T-helper 22 cell (primary cell): ENCODE results near the gene NOTCH1.

Experiments used
- DNase-seq: peaks from one replicate; pipeline ENCODE4 v3.0.0-alpha.2; 2020; ENCODE audit warnings: low read depth

NOTCH1 gene

DNA sequence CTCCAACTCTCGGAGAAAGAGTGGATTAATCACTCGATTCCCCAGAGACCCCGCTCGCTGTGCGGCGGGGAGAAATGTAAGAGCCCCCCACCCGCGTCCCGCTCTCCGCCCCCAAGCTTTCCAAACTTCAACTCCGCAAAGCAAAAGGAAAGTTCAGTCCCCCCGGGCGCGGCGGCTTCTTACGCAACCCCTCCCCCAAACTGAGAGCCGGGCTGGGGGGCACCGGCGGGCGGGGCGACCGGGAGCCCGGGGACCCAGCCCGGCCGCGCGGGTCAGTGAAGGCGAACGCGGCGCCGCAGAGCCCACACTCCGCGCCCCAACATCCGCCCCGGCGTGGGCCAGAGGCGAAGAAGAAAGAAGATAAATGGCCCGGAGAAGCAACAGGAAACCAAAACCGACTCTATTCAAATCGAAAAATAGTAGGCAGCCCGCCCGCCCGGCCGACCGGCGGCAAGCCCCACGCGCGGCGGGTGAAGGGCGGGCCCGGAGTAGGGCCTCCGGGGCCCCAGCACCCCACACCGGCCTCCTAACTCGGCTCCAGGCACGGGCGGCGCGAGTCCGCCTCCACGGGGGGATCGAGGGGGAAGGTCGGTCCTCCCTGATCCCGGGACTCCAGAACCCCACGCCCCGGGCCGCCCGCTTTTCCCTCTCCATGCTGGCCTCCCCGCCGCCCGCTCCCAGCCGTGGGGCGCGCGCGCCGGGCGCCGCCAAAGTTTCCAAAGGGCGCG, 720 bp downstream of the NOTCH1 start:
- DNase-seq = peak; percentile 34

DNA sequence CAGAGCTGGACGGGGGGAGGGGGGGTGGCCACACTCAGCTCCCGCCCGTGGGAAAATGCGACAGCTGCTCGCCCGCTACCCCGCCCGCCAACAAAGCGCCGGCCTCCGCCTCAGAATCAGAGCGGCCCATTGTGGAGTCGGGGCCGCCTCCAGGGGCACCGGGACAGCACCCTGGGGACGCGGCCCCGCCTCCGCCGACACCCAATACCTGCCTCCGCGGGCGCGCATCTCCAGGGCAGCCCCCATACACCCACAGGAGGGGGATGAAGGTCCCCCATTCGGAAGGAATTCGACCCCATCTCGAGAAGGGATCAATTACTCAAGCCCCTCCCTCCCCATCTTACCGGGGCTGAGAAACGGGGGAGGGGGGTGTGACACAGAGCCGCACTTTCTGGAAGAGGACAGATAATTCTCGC, 1.3 kb downstream of the NOTCH1 start:
- peak; percentile 30 for DNase-seq

DNA sequence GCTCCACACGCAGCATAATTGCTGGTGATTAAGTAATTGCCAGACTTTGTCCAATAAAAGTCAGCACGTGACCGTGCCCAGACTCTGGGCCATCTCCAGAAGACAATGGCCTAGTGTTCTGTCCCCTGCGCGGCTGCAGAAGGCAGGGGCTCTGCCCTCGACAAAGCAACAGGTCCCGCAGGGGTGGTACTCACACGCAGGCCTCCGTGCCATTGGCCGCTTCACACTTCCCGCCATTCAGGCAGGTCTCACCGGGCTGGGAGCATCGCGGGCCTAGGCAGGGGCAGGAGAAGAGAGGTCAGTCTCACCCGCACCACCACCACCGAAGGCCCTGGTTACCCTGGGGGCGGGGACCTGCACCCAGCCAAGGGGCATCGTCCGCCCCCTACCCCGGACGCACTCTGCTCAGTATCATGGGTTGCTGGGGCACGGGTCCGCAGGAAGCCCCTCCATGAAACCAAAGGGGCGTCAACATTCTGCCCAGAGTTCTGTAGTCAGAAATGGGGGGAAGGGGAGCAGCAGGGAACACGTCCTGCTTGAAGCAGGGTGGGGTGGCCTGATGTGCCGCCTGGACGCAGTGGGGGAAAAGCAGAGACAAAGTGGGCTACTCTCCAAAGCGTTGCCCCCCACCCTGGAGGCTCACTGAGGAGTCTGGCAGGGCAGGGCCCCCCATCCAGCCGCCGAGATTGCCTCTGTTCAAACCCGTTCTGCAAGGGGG, 1.9 kb downstream of the NOTCH1 start:
- no peak for DNase-seq

DNA sequence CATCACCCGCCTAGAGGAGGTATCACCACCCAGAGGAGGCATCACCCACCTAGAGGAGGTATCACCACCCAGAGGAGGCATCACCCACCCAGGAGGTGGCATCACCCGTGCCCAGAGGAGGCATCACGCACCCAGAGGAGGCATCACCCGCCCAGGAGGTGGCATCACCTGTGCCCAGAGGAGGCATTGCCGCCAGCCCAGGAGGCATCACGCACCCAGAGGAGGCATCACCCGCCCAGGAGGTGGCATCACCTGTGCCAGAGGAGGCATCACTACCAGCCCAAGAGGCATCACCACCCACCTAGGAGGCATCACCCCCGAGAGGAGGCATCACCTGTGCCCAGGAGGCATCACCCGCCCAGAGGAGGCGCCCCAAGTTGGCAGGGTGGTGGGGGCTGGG, 2.6 kb downstream of the NOTCH1 start:
- no peak for DNase-seq

- no peak for DNase-seq
Measured at GRCh38 chr9:136542241-136543040, 3.4 kb downstream of the NOTCH1 start.

DNA sequence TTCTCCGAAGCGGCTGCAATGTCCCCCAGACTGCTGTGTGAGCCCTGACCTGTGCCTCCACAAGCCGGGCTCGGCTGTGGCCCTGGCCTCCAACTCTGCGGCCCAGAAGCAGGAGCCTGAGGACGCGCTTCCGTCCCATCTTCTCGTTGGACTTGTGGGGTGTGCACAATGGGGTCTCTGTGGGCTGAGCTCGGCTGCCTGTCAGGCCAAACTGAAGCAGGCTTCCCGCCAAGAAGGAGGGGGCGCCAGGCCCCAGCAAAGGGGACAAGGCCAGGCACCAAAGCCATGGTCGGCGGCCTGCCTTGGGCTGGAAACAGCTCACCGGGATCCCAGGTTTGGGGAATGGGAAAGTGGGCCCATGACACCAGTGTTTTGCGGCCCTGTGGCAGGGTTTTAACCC, 4.1 kb downstream of the NOTCH1 start:
- no peak for DNase-seq

GRCh38 chr9:136541179-136541578, 4.7 kb downstream of the NOTCH1 start:
- no peak for DNase-seq

GRCh38 chr9:136539427-136540421, 6.1 kb downstream of the NOTCH1 start:
- peak; percentile 89 for DNase-seq

DNA sequence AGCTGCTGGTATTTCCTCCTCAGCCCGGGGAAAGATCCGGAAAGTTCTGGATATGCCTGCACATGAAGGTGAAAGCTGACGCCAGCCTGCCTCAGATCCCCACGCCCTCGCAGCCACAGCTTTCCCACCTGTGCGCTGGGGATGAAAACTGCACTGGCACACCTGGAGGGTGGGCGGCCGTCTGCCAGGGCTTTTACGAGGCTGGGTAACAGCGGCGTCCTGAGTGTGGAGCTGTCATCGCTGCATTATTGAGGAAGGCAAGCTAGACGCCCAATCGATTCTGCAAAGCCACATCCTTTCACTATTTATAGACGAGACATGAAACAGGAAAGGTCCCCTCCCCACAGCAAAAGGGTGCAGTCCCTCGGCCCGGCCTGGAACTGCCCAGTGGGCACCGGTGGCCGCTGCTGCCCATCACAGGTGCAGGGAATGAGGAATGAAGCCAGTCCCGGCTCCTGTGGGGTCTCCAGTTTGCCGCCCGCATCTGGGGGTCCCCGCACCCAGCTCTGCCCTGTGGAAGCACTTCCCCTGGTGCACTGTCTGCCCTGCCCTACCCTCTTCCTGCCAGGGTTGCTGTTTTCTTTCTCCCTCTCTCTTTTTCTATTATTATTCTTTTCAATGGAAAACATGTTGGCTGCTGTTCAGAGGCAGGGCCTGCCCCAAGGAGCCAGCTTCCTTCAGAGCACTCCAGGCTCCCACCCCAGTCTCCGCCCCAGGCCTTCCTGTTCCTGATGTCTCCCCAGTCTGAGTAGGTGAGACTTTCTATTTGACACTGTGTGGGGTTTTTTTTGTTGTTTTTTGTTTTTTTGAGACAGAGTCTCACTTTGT, 7.0 kb downstream of the NOTCH1 start:
- peak; percentile 53 for DNase-seq

GRCh38 chr9:136537896-136538598, 7.8 kb downstream of the NOTCH1 start:
- no peak for DNase-seq

GRCh38 chr9:136537411-136537810, 8.4 kb downstream of the NOTCH1 start:
- no peak for DNase-seq

DNA sequence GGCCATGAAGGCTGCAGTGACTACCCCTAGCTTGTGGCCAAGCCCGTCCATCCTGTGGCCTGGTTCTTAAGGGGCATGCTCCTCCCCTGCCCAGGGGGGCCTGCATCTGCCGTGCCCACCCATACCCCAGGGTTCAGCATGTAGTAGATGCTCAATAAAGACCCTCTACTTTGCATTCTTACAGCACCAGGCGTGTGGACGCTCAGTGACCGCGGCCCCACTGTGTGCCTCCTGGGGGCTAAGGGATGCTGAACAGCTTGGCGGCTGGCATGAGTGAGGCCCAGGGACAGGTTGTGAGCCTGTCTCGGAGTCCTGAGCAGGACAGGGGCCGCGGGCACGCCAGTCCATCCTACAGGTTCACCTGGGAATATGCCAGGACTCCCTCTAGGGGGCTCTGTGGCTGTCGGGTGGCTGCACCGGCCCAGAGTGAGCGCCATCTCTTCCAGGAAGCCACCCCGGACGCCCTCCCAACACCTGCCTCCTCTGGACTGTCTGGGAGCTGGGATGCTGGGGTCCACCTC, 9.1 kb downstream of the NOTCH1 start:
- DNase-seq = no peak

GRCh38 chr9:136536051-136536720, 9.7 kb downstream of the NOTCH1 start:
- DNase-seq = no peak

GRCh38 chr9:136535070-136535469, 10.8 kb downstream of the NOTCH1 start:
- no peak for DNase-seq

DNA sequence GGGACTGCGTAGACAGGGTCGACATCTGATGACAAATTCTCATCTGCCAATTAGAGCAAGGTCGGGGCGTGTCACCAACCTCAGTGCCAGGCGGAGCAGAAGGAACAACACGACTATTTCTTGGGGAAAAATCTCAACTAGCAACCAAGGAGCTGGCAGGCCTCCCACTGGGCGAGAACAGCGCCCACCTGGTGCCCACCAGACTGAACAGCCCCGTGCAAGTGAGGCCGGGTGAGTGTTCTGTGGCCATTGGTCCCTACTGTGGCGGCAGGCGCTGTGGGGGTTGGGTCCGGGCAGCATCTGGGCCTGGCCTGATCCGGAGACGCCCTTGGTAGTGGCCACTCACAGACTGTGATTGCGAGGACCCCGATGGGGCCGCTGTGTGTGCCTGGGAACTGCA, 11.5 kb downstream of the NOTCH1 start:
- DNase-seq = no peak

- DNase-seq = peak; percentile 72
Measured at GRCh38 chr9:136533775-136534157, 12.1 kb downstream of the NOTCH1 start.

- DNase-seq = peak; percentile 44
Measured at GRCh38 chr9:136532799-136533774, 12.8 kb downstream of the NOTCH1 start.
